ENCODE measurements around the gene KRT24.
"Not testable (repeated sequence)": the region's sequence is repeated elsewhere in the genome, so short reads cannot be mapped to it uniquely, and the experiment has no call there.

KRT24 gene

GRCh38 chr17:40703652-40704051 lies at the start of gene KRT24:
KRT24 (minus strand) TSS chr17:40703752; CDS start chr17:40703693, 59 bp downstream.
- DNase-seq, result no peak

- no peak for DNase-seq
These were observed 47.5 kb upstream of the KRT24 start for GRCh38 chr17:40751065-40751464.

DNA sequence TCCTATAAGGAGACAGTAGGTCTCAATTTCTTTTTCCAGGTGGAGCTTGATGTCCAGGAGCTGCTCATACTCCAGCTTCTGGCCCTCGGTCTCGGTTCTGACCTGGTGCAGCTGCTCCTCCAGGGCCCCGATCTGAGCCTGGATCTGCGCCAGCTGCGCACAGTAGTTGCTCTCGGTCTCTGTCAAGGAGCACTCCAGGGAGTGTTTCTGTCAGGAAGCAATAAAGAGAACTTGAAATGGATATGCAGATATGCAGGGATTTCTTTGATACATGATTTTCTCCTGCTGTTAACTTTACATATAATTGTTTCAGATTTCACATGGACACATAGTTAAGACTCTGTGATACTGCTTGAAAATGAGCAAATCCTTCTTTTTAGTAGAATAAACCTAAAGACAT lies 46.8 kb upstream of the KRT24 start:
- DNase-seq, result no peak

DNA sequence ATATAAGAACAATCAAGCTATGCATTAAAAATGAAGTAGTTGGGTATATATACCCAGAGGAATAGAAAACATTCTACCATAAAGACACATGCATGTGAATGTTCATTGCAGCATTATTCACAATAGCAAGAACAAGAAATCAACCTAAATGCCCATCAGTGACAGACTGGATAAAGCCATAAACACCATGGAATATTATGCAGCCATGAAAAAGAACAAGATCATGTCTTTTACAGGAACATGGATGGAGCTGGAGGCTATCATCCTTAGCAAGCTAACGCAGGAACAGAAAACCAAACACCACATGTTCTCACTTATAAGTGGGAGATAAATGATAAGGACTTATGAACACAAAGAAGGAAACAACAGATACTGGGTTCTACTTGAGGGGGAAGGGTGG lies 45.1 kb upstream of the KRT24 start:
- not testable (repeated sequence) for DNase-seq

DNA sequence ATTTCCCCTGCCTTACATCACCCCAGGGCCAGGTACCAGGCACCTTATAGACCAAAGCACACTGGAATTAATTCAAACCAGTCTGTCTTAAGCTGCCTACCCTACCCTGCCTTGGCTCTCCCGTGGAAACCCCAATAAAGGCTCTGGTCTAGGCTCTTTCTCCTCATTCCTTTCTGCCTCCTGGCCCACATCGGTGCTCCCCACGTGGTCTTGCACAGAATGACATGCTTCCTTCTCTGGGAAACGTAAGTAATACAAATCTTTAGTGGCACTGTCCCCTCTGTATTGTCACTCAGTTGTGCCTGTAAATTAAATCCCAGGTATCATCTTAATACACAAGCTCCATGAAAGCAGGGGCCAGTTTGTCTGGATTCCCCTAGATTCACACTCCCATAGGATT lies 35.0 kb upstream of the KRT24 start:
- no peak for DNase-seq

- DNase-seq, result no peak
These were observed 31.5 kb upstream of the KRT24 start for GRCh38 chr17:40735016-40735415.

DNA sequence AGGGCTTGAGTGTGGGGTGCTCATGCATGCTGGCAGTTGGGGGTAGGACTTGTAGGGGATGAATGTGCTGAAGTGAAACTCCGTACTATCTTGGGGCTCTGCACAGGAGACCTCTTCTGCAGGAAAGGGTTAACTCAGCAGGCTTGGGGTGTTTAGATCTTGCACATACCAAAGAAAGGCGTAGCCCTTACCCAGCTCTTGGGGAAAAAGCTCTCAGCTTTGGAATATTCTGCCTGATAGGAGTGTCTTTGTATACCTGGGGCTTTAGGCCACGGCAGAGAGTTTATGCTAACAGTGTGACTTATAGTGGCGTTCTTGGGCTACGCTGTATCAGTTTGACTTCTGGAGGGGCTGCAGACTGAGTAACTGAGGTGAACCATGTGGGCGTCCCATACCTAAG lies 30.5 kb upstream of the KRT24 start:
- DNase-seq, result no peak

GRCh38 chr17:40730970-40731369 lies 27.4 kb upstream of the KRT24 start:
- DNase-seq, result no peak

DNA sequence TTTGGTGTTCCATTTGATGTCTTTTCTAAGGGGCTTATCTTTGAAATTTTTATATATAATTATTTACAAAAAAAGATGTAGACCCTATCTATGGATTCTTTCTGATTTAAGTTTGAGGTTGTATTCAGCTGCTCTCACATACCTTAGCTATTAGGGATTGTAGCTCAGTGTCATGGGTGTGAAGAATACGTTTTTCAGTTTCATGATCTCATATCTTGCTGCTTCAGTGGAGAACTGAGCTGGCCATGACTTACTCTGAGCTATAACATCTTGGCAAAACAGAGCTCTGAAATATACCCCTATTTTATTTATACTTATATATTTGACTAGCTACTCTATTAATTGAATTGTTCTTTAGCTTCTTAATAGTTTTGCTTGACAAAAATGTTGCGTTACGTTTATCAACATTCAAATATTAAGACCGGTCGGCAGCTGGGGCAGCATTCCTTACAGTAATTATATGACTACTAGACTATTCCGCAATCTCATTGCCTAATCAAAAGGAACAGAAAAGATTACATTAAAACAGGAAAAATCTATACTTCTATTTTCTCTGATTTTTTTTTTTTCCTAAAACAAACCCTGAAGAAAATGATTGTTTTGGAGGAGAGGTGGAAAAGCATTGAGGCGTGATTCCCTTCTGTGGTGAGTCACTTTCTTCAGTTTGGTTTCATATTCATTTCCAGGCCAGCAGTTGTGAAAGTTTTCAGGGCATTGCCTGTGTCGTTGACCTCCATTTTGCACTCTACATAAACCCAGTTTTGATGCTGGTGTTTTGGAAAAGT lies 24.1 kb upstream of the KRT24 start:
- DNase-seq, result no peak

- no peak for DNase-seq
These were observed 23.4 kb upstream of the KRT24 start for GRCh38 chr17:40726919-40727318.

- no peak for DNase-seq
These were observed 21.1 kb upstream of the KRT24 start for GRCh38 chr17:40724656-40725055.

- DNase-seq, result no peak
These were observed 18.7 kb upstream of the KRT24 start for GRCh38 chr17:40722241-40722640.

DNA sequence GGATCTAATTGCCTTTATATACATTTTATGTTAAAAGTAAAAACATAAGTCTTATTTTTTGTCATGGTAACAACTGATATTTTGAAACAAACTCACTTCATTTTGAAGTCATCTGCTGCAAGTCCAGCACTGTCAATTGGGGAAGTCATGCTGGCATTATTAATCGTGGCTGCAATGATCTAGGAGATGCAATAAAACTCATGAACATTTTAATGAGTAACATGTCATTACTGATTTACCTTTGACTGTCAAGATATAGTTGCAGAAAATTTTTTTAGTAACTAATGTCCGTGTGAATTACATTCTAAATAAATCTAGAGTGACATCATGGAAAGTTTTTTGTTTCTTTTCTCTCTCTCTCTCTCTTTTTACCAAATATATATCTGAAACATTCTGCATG lies 17.3 kb upstream of the KRT24 start:
- DNase-seq, result no peak

DNA sequence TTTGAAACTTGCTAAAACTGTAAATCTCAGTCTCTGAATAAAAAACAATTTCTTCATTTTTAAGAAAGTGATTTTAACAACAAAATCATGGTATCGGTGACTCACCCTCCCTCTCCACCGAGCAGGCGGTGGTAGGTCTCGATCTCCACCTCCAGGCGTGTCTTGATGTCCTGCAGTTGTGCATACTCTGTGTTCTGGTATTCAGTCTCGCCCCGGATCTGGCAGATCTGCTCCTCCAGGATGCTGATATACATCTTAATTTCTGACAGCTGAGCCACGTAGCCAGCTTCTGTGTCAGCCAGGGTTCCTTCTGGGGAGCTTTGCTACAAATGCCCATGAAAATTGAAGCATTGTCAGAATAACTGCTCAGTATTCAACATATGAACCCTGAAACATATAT lies 15.4 kb upstream of the KRT24 start:
- no peak for DNase-seq

DNA sequence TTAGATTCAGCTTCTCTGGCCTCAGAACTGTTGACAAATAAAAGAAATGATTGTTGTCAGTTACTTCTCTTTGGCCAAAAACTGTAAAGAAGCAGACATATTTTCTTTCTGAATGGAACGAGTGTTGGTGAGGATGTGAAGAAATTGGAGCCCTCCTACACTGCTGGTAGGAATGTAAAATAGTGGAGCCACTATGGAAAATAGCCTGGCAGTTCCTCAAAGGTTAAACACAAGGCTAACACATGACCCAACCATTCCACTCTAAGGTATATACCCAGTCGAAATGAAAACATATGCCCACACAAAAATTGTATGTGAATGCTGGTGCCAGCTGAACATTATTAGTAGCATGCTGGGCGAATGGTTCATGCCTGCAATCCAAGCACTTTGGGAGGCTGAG lies 14.2 kb upstream of the KRT24 start:
- DNase-seq, result no peak

- DNase-seq, result no peak
These were observed 10.9 kb upstream of the KRT24 start for GRCh38 chr17:40714473-40714872.

DNA sequence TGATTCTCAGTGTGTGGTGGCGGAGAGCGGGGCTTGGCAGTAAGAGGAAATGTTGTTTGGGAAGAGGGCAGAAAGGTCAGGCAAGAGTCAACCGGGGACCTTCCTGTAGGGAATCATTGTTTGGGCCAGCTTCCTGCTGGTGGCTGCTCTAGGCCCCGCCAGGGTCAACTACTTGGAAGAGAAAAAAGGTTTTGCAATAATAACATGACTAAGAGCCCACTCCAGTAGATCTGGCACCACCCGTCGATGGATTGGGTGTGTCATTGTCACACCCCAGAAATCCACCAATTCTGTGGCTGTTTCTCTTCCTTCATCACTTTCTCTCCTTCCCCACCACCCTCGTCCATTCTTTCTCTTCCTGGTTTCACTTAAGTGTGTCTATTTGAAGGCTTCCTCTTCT lies 4.2 kb upstream of the KRT24 start:
- no peak for DNase-seq

- no peak for DNase-seq
These were observed 2.0 kb upstream of the KRT24 start for GRCh38 chr17:40705584-40705983.

- DNase-seq, result no peak
These were observed 1.3 kb downstream of the KRT24 start for GRCh38 chr17:40702271-40702670.

DNA sequence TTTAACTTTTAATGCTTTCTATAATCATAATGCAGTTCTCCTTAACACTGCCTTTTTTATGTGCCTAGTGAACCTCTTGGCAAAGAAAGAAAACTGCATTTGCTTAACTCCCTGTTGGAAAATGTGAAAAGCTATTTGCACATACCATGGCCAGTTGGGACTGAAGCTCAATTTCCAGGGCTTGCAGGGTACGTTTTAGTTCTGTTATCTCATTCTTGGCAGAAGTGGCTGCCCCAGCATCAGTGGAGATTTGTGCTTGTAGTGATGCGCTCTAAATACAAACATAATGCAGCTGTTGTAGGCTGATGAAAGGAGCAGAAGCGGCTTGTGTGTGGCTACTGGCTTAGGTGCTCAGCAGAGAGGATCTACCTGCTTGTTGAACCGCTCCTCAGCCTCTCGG lies 3.7 kb downstream of the KRT24 start:
- no peak for DNase-seq

GRCh38 chr17:40699371-40699770 lies 4.2 kb downstream of the KRT24 start:
- DNase-seq, result no peak

DNA sequence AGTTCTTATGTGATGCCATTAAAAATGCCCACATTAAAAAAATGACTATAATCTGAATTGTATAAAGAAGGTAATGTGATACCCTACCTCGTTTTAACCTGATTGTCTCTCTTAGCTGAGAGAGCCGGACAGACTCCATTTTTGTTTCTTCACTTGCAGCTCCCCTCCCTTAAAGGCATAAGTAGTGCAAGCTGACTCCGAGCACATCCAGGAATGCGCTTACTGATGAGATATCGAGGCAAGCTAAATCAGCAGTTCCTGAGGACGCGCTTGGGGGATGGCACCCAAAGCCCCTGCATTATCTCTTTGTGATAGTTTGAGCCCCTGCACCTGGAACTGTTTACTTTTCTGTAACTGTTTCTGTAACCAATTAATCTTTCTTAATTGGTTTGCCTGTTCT lies 6.3 kb downstream of the KRT24 start:
- no peak for DNase-seq

DNA sequence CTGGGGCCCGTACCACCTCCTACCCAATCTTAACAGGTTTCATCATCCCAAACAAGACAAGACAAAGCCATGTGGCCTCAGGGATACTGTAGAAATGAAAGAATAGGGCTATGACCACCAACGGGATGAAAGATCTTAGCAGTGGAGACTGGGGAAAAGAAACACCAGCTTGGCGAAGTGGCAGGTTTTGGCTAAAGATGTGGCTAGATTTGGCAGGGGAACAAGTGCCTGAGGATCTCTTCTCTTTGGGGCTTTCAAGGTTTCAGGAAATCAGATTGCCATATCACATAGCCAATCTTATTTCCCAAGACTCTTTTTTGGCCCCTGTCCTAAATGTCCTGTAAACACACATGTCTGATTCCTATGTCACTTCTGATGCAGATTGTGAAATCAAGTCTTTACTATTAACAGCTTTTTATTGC lies 6.9 kb downstream of the KRT24 start:
- no peak for DNase-seq

DNA sequence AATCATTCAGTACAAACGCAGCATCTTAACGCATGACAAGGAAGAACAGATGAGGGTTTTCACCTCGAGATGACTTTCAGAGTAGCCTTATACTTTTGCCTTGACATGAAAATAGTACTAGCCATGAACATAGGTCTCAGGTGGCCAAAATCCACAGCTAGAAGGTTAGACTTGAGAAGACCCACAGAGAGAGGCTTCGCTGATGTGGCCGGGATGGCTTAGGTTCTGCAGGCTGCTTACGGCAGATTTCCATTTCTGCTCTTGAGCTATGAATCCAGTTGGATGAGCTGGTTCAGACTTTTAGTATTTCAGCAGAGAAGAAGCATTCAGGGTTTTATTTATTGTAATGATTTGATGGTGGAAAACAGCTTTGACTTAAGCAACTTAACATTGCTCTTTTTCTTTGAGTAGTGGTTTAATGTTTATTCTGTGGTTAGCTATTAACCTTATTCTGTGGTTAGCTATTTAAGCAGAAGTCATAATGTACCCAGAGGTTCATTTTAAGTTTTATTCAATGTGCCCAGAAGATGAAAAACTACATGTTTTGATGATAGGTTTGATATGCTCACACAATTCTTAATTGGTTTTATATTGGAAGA lies 7.6 kb downstream of the KRT24 start:
- DNase-seq, result no peak

- no peak for DNase-seq
These were observed 9.0 kb downstream of the KRT24 start for GRCh38 chr17:40694584-40694983.
